GM23248 (cell line): ENCODE measurements around the gene YTHDF2.
"Not testable (repeated sequence)": the region's sequence is repeated elsewhere in the genome, so short reads cannot be mapped to it uniquely, and the experiment has no call there.

Source experiments
- EZH2 ChIP-seq: fragments of 200-600 bp; sonication (generic); IDR thresholded peaks from 2 replicates; pipeline ENCODE4 v1.6.1; 2018; ENCODE audit warnings: antibody characterized with exemption, mild to moderate bottlenecking; ENCODE audit not compliant: insufficient read depth, poor library complexity, severe bottlenecking
- EZH2phosphoT487 ChIP-seq: fragments of 200-600 bp; sonication (generic); IDR thresholded peaks from 2 replicates; pipeline ENCODE4 v1.6.1; 2018; ENCODE audit warnings: antibody characterized with exemption, moderate library complexity, mild to moderate bottlenecking, low read depth; ENCODE audit not compliant: insufficient read depth

DNA sequence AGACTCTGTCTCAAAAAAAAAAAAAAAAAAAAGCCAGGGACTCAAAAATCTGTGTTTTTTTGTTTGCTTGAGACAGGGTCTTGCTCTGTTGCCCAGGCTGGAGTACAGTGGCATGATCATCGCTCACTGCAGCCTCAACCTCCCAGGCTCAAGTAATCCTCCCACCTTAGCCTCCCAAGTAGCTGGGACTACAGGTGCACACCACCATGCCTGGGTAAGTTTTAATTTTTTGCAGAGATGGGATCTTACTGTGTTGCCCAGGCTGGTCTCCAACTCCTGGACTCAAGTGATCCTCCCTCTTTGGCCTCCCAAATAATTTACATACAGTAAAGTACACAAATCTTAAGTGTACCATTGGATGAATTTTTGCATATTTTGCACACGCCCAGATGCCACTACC, 55.2 kb downstream of the YTHDF2 start:
- TF ChIP-seq EZH2, EZH2phosphoT487: not testable (repeated sequence)
